Astrocyte of the spinal cord (primary cell): Measurements from ENCODE around the gene THBS2.

Experiments
- DNase-seq: peaks from one replicate; pipeline ENCODE4 v3.0.0; 2011; ENCODE audit warnings: low read depth, low spot score
- H3K4me3 ChIP-seq: 2 replicates; pipeline ENCODE4 v1.5.1; 2011; ENCODE audit warnings: low read depth, mild to moderate bottlenecking, low read length, moderate library complexity
- in situ Hi-C: cut with HindIII; loops from 2 replicates; pipeline ENCODE4 v1.10.0; 2017; ENCODE audit warnings: low sequenced_read_pairs
- TF ChIP-seq, protein P1 (sequence below): IDR thresholded peaks from 2 replicates; pipeline ENCODE4 v1.5.1; 2012; ENCODE audit warnings: low read depth, mild to moderate bottlenecking, low read length, inconsistent platforms

THBS2 gene

DNA sequence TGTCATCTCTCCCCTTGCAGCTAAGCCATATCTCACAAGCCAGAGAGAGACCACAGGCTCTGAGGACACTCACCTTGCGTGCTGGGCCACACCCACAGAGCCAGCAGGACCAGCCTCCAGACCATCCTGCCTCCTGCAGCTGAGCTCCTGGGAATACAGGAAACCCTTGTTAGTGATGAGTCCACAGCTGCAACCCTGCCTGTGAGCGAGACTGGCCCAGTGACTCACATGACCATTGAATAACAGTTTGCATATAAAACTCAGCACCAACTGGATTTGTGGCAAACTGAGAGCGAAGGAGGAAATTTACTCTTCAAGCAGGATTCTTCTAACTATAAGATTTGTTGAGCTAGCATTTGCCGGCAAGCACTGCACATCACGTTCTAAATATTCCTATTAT, 3.0 kb downstream of the THBS2 start:
- DNase-seq = peak; percentile 89
- TF ChIP-seq, protein P1, sequence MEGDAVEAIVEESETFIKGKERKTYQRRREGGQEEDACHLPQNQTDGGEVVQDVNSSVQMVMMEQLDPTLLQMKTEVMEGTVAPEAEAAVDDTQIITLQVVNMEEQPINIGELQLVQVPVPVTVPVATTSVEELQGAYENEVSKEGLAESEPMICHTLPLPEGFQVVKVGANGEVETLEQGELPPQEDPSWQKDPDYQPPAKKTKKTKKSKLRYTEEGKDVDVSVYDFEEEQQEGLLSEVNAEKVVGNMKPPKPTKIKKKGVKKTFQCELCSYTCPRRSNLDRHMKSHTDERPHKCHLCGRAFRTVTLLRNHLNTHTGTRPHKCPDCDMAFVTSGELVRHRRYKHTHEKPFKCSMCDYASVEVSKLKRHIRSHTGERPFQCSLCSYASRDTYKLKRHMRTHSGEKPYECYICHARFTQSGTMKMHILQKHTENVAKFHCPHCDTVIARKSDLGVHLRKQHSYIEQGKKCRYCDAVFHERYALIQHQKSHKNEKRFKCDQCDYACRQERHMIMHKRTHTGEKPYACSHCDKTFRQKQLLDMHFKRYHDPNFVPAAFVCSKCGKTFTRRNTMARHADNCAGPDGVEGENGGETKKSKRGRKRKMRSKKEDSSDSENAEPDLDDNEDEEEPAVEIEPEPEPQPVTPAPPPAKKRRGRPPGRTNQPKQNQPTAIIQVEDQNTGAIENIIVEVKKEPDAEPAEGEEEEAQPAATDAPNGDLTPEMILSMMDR = no peak
- H3K4me3 ChIP-seq = peak overlapping the region; percentile 53
- in situ Hi-C loops = no loop called here

DNA sequence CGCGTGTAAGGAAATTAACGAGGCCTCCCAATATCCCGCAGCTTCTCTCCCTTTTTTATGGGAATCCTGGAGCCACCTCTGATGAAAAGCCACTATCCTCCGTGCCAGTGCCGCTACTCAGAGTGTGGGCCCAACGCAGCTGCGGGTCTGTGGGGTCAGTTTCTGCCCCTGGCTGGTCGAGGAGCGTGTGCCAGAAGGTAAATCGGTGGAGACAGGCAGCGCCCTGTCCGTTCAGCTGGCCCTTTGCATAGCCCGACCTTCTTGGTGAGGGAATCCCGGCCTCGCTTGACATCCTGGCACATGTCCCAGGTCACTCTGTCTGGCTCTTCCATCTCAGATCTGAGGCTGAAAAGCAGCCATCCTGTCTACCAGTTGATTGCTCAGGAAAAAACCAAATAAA, 4.6 kb downstream of the THBS2 start:
- in situ Hi-C loops = no loop called here
- no peak overlapping the region for H3K4me3 ChIP-seq
- TF ChIP-seq, protein P1 = no peak
- no peak for DNase-seq

DNA sequence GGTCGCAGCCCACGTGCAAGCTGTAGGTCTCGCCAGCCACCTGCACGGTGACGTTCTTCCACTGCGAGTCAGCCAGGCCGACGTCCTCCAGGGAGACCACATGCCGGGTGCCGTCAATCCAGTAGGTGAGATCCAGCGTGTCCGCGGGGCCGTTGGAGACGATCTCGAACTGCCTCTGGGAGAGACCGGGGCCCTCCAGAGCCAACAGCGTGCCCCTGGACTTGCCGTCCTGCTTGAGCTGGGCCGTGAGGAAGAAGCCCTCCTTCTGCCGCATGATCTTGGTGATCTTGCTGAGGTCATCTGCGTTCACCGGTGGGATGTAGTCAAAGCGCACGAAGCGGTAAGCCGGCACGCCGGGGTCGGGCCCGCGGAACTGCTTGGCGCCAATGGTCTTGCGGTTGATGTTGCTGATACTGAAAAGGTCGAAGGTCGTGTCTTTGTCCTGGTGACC, 5.1 kb downstream of the THBS2 start:
- no peak overlapping the region for H3K4me3 ChIP-seq
- in situ Hi-C loops = no loop called here
- TF ChIP-seq, protein P1 = no peak
- DNase-seq = no peak

DNA sequence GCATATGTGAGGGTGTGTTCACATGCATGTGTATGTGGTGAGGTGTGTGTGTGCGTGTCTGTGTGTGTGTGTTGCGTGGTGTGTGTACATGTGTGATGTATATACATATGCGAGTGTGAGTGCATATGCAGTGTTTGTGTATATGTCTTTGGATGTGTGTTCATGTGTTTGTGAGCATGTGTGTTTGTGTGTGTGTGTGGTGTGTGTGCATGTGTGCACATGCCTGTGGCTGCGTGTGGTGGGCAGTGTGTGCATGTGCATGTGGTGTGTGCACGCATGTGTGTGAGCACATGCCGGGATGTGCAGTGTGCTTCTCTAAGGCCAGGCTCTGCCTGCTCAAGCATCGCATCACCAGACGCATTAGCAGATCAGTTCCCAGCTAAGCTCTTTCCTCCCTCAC, 5.7 kb downstream of the THBS2 start:
- H3K4me3 ChIP-seq = no peak overlapping the region
- TF ChIP-seq, protein P1 = no peak
- no peak for DNase-seq
- in situ Hi-C loops = no loop called here

DNA sequence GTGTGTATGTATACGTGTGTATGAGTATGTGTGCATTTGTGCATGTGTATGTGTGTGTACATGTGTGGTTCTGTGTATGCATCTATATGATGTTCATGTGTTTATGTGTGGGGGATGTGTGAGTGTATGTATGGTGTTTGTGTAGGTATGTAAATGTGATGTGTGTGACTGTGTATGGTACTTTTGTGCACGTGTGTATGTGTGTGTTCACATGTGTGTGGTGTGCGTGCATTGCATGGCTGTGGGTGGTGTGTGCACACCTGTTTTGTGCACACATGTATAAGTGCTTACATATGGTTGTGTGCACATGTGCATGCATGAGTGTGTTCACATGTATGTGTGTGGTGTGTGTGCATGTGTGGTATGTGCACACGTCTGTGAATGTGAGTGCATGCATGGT, 6.2 kb downstream of the THBS2 start:
- H3K4me3 ChIP-seq = no peak overlapping the region
- no peak for DNase-seq
- TF ChIP-seq, protein P1 = no peak
- in situ Hi-C loops = no loop called here

DNA sequence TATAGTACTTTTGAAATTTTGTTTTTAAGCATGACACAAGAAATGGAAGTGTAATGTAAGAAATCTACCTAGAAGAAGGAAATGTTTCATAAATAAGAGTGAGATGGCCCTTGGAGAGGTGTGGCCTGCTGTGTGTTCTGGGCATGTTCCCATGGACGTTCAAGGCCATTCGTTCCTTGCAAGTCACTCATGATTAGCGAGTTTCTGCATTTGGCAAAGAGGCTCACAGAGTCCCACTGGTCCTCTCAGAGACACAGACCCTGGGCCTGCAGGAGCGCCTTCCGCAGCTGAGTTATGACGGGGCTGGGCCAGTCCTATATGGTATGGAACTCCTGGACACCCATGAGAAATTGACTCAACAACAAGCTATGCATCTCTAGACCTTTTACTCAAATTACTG, 7.2 kb downstream of the THBS2 start:
- TF ChIP-seq, protein P1 = no peak
- in situ Hi-C loops = no loop called here
- H3K4me3 ChIP-seq = no peak overlapping the region
- no peak for DNase-seq
